GM12878 (cell line): ENCODE measurements around the gene UTP3. TPM values are rescaled to one million over a fixed set of nuclear protein-coding genes. Genes with fewer than 3 reads are reported as not detected.

Experiments
- ASH2L ChIP-seq: fragments of 300-600, 200-600 bp; sonication (generic); IDR thresholded peaks from 2 replicates; pipeline ENCODE4 v1.6.1; 2017; ENCODE audit warnings: low read depth, mild to moderate bottlenecking, borderline replicate concordance
- BCL11A ChIP-seq: IDR thresholded peaks from 2 replicates; pipeline ENCODE4 v1.6.1; 2011; ENCODE audit warnings: low read depth, low read length
- BMI1 ChIP-seq: fragments of 450-650 bp; IDR thresholded peaks from 2 replicates; pipeline ENCODE4 v1.6.1; 2016; ENCODE audit warnings: mild to moderate bottlenecking, moderate library complexity, borderline replicate concordance
- CBFB ChIP-seq: IDR thresholded peaks from 2 replicates; pipeline ENCODE4 v1.6.1; 2016; ENCODE audit warnings: antibody characterized with exemption, low read depth
- CEBPB ChIP-seq, 2 experiments: fragments of 150-350 bp in 1 of 2; IDR thresholded peaks; 2 replicates each; pipeline ENCODE4 v1.6.1; 2012 to 2014; ENCODE audit warnings: low read depth in 2 of 2, low read length in 2 of 2, borderline replicate concordance in 1 of 2, inconsistent platforms in 1 of 2
- EZH2 ChIP-seq: IDR thresholded peaks from 2 replicates; pipeline ENCODE4 v1.6.1; 2012; ENCODE audit warnings: low read depth, mild to moderate bottlenecking, control low read depth, inconsistent platforms, low read length, borderline replicate concordance; ENCODE audit not compliant: control insufficient read depth
- HCFC1 ChIP-seq: fragments of 150-350 bp; IDR thresholded peaks from 2 replicates; pipeline ENCODE4 v1.6.1; 2014; ENCODE audit warnings: low read length
- HDAC2 ChIP-seq: fragments of 200-600 bp; sonication (generic); IDR thresholded peaks from 2 replicates; pipeline ENCODE4 v1.6.1; 2017
- HDGF ChIP-seq: fragments of 450-650 bp; IDR thresholded peaks from 2 replicates; pipeline ENCODE4 v1.6.1; 2016; ENCODE audit warnings: antibody characterized with exemption
- IKZF2 ChIP-seq, 2 experiments: fragments of 450-650 bp; IDR thresholded peaks; 2 replicates each; pipeline ENCODE4 v1.6.1; 2017; ENCODE audit warnings: mild to moderate bottlenecking in 2 of 2, moderate library complexity in 2 of 2
- KAT2A ChIP-seq: conservative IDR thresholded peaks from 2 replicates; pipeline ENCODE4 v1.6.1; 2011; ENCODE audit warnings: low read depth, low read length; ENCODE audit not compliant: control insufficient read depth
- MEF2A ChIP-seq: IDR thresholded peaks from 2 replicates; pipeline ENCODE4 v1.6.1; 2011; ENCODE audit warnings: low read depth, mild to moderate bottlenecking, low read length, moderate library complexity; ENCODE audit not compliant: insufficient read depth
- MEF2B ChIP-seq: fragments of 450-650 bp; IDR thresholded peaks from 2 replicates; pipeline ENCODE4 v1.6.1; 2018; ENCODE audit warnings: mild to moderate bottlenecking, moderate library complexity; ENCODE audit not compliant: partially characterized antibody, poor library complexity, severe bottlenecking
- MTA2 ChIP-seq: fragments of 450-650 bp; IDR thresholded peaks from 2 replicates; pipeline ENCODE4 v1.6.1; 2016; ENCODE audit warnings: low read depth, mild to moderate bottlenecking, moderate library complexity
- MTA3 ChIP-seq: IDR thresholded peaks from 2 replicates; pipeline ENCODE4 v1.6.1; 2012; ENCODE audit warnings: low read length, inconsistent platforms, borderline replicate concordance
- MXI1 ChIP-seq: fragments of 150-350 bp; IDR thresholded peaks from 2 replicates; pipeline ENCODE4 v1.6.1; 2011; ENCODE audit warnings: low read depth, mild to moderate bottlenecking, inconsistent platforms, low read length, improper control_type of control experiment
- NFYA ChIP-seq: IDR thresholded peaks from 2 replicates; pipeline ENCODE4 v1.6.1; 2011; ENCODE audit warnings: low read depth, mild to moderate bottlenecking, low read length, improper control_type of control experiment, borderline replicate concordance
- NRF1 ChIP-seq: conservative IDR thresholded peaks from 2 replicates; pipeline ENCODE4 v1.6.1; 2011; ENCODE audit warnings: mild to moderate bottlenecking, low read depth, low read length, improper control_type of control experiment
- SIN3A ChIP-seq: IDR thresholded peaks from 2 replicates; pipeline ENCODE4 v1.6.1; 2012; ENCODE audit warnings: low read depth, low read length, improper control_type of control experiment
- SMAD5 ChIP-seq: IDR thresholded peaks from 2 replicates; pipeline ENCODE4 v1.6.1; 2016; ENCODE audit warnings: antibody characterized with exemption, low read depth
- SMARCA5 ChIP-seq: fragments of 450-650 bp; IDR thresholded peaks from 2 replicates; pipeline ENCODE4 v1.6.1; 2017; ENCODE audit warnings: mild to moderate bottlenecking
- SREBF2 ChIP-seq: IDR thresholded peaks from 2 replicates; pipeline ENCODE4 v1.6.1; 2012; ENCODE audit warnings: mild to moderate bottlenecking, low read length
- STAT3 ChIP-seq: IDR thresholded peaks from 2 replicates; pipeline ENCODE4 v1.6.1; 2011; ENCODE audit warnings: low read depth, low read length, improper control_type of control experiment
- SUZ12 ChIP-seq: fragments of 200-600 bp; sonication (generic); IDR thresholded peaks from one replicate; pipeline ENCODE4 v1.6.1; 2018; ENCODE audit warnings: antibody characterized with exemption, mild to moderate bottlenecking; ENCODE audit not compliant: unreplicated experiment
- TCF7 ChIP-seq: IDR thresholded peaks from 2 replicates; pipeline ENCODE4 v1.6.1; 2014; ENCODE audit warnings: antibody characterized with exemption, borderline replicate concordance
- ZNF207 ChIP-seq: fragments of 450-650 bp; IDR thresholded peaks from 2 replicates; pipeline ENCODE4 v1.6.1; 2014; ENCODE audit warnings: antibody characterized with exemption, mild to moderate bottlenecking, borderline replicate concordance
- polyA plus RNA-seq, 11 experiments: library from polyadenylated mRNA; depleted of rRNA in 4 of 11; unstranded in 6 of 11; stranded (reverse) in 5 of 11; fragments of >200 nt; fragmentation: Nextera tagmentation in 4 of 11; fragmentation: Illumina TruSeq in 1 of 11; extraction: Ambion mirVana in 4 of 11; extraction: Trizol in 1 of 11; gene quantifications; 1 replicate in 1 of 11; 2 replicates in 10 of 11; pipeline versions ENCODE4 v1.2.1 to v1.2.3, GENCODE V29; 2011 to 2016; ENCODE audit warnings: inconsistent platforms in 2 of 11, missing spikeins in 2 of 11, low read depth in 1 of 11
- total RNA-seq, 4 experiments: library from RNA; depleted of rRNA in 3 of 4; stranded (reverse); fragments of >200 nt in 3 of 4; fragmentation: Illumina TruSeq in 1 of 4; extraction: Trizol in 1 of 4; gene quantifications; 2 replicates each; pipeline versions ENCODE4 v1.2.1 to v1.2.3, GENCODE V29; 2013 to 2021
- TF ChIP-seq, protein P1 (sequence below): fragments of 450-650 bp; conservative IDR thresholded peaks from 2 replicates; pipeline ENCODE4 v1.6.1; 2017; ENCODE audit warnings: mild to moderate bottlenecking, moderate library complexity
- TF ChIP-seq, protein P2 (sequence below): fragments of 450-650 bp; IDR thresholded peaks from 2 replicates; pipeline ENCODE4 v1.6.1; 2017; ENCODE audit warnings: borderline replicate concordance
- TF ChIP-seq, protein P3 (sequence below): IDR thresholded peaks from 2 replicates; pipeline ENCODE4 v1.6.1; 2012; ENCODE audit warnings: low read depth, low read length, improper control_type of control experiment
- TF ChIP-seq, protein P4 (sequence below): IDR thresholded peaks from 2 replicates; pipeline ENCODE4 v1.6.1; 2011; ENCODE audit warnings: low read depth, mild to moderate bottlenecking, low read length, moderate library complexity, borderline replicate concordance; ENCODE audit errors: extremely low read depth

UTP3 gene
- total and polyA plus RNA-seq, 10 of the 15 experiments (the other 5 are each of a cell fraction or from before 2014, with no cell fraction given) = 15.8 to 60.7 (median 22.5) TPM

DNA sequence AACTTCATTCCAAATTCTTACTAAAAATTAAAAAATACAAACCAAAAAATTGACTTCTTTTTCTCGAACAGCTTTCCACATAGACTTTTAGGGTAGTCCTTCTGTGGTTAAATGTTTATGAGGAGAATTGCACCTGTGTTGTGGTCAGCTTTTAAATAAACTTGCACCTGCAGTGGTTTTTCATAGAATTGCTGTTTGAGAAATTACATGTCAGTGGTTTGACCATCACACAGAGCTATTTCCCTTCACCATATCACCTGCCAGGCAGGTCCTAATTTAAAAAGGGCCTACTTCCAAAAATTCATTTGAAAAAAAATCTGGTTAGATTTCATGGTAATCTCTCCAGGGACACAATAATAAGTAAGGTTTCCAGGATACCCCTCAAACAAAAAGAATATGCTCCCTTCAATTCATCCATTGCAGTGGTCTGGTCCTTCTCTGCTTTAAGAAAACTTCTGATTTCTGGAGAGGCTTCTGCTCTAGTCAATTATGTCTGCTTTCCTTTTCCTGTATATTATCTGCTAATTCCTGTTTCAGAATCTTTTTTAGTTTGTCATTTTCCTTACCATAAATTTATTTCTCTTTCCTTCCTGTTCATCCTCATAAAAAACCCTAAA is 9.8 kb upstream of the UTP3 start (continued):
- TF ChIP-seq ZNF207 (no peak), MTA3 (peak; percentile 75; the same call in 1 of the 2 replicates), HDAC2 (no peak), NFYA (no peak), CBFB (peak; percentile 97), MTA2 (peak; percentile 88), IKZF2 (IDR thresholded peaks at IDR 0.05) (peak; percentile 85 to 87), SREBF2 (no peak), MXI1 (no peak; the same call in 1 of the 2 replicates), MEF2A (peak; percentile 92), NRF1 (no peak), MEF2B (peak; percentile 81), EZH2 (no peak), HDGF (no peak), SUZ12 (no peak), CEBPB (IDR thresholded peaks at IDR 0.05; ENCODE audit: borderline replicate concordance in 1 of 2, low read depth in 2 of 2, low read length in 2 of 2) (0 out of 4 replicates have a peak, but pooled peaks of 1 of the 2 experiments have one; percentile 67), KAT2A (no peak), HCFC1 (no peak), BMI1 (peak; percentile 45; the same call in 1 of the 2 replicates), STAT3 (0 out of 2 replicates have a peak, but pooled peaks have one; percentile 35), SIN3A (no peak), SMAD5 (no peak), SMARCA5 (no peak), TCF7 (peak; percentile 54; the same call in 1 of the 2 replicates), ASH2L (no peak), BCL11A (peak; percentile 88)
- TF ChIP-seq, protein P1, sequence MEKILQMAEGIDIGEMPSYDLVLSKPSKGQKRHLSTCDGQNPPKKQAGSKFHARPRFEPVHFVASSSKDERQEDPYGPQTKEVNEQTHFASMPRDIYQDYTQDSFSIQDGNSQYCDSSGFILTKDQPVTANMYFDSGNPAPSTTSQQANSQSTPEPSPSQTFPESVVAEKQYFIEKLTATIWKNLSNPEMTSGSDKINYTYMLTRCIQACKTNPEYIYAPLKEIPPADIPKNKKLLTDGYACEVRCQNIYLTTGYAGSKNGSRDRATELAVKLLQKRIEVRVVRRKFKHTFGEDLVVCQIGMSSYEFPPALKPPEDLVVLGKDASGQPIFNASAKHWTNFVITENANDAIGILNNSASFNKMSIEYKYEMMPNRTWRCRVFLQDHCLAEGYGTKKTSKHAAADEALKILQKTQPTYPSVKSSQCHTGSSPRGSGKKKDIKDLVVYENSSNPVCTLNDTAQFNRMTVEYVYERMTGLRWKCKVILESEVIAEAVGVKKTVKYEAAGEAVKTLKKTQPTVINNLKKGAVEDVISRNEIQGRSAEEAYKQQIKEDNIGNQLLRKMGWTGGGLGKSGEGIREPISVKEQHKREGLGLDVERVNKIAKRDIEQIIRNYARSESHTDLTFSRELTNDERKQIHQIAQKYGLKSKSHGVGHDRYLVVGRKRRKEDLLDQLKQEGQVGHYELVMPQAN = no peak
- TF ChIP-seq, protein P2, sequence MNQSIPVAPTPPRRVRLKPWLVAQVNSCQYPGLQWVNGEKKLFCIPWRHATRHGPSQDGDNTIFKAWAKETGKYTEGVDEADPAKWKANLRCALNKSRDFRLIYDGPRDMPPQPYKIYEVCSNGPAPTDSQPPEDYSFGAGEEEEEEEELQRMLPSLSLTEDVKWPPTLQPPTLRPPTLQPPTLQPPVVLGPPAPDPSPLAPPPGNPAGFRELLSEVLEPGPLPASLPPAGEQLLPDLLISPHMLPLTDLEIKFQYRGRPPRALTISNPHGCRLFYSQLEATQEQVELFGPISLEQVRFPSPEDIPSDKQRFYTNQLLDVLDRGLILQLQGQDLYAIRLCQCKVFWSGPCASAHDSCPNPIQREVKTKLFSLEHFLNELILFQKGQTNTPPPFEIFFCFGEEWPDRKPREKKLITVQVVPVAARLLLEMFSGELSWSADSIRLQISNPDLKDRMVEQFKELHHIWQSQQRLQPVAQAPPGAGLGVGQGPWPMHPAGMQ = no peak
- TF ChIP-seq, protein P3, sequence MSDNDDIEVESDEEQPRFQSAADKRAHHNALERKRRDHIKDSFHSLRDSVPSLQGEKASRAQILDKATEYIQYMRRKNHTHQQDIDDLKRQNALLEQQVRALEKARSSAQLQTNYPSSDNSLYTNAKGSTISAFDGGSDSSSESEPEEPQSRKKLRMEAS = no peak
- TF ChIP-seq, protein P4, sequence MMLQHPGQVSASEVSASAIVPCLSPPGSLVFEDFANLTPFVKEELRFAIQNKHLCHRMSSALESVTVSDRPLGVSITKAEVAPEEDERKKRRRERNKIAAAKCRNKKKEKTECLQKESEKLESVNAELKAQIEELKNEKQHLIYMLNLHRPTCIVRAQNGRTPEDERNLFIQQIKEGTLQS = no peak
